Caco-2 (cell line): ENCODE results near the gene PPIE. TPM values are rescaled to one million over a fixed set of nuclear protein-coding genes. Genes with fewer than 3 reads are reported as not detected.

Experiments used
- BruUV-seq: library from RNA; stranded (reverse); fragments of 400-500 nt; replicated peaks from 2 replicates; lab custom pipeline; 2021; lab: Mats Ljungman, UMichigan
- CTCF ChIA-PET: fragments of 300-600 bp; sonication (Branson Sonifier 250); formaldehyde crosslinking; loops from one replicate; lab custom pipeline; 2022; ENCODE audit warnings: antibody characterized with exemption; lab: Charles Lee
- POLR2A ChIA-PET: fragments of 300-600 bp; sonication (Branson Sonifier 250); formaldehyde crosslinking; loops from one replicate; lab custom pipeline; 2022; ENCODE audit warnings: antibody characterized with exemption; lab: Charles Lee
- DNase-seq, 2 experiments: peaks; one replicate each; pipeline versions ENCODE4 v3.0.0 to v3.0.0-alpha.2; 2020 to 2022
- H3K27me3 ChIP-seq: replicated peaks from 2 replicates; pipeline ENCODE4 v1.6.0; 2011; ENCODE audit warnings: low read length; ENCODE audit not compliant: control insufficient read depth, insufficient read depth
- H3K36me3 ChIP-seq: 2 replicates; pipeline ENCODE4 v1.5.1; 2011; ENCODE audit warnings: low read length; ENCODE audit not compliant: control insufficient read depth, insufficient read depth
- H3K4me1 ChIP-seq: fragments of 250-450 bp; sonication (Bioruptor Pico); 2 replicates; pipeline ENCODE4 v1.5.1; 2020; ENCODE audit warnings: mild to moderate bottlenecking
- H3K4me3 ChIP-seq: 2 replicates; pipeline ENCODE4 v1.5.1; 2011; ENCODE audit warnings: low read depth, mild to moderate bottlenecking, control low read depth, low read length
- H3K9me3 ChIP-seq: fragments of 250-450 bp; sonication (Bioruptor Pico); 2 replicates; pipeline ENCODE4 v1.5.1; 2020; ENCODE audit warnings: mild to moderate bottlenecking, moderate library complexity
- H3K27ac Mint-ChIP-seq: one replicate; pipeline ENCODE4 v1.8.0; 2022; ENCODE audit warnings: mixed read lengths; ENCODE audit not compliant: unreplicated experiment
- H3K27me3 Mint-ChIP-seq: one replicate; pipeline ENCODE4 v1.8.0; 2022; ENCODE audit warnings: mixed read lengths; ENCODE audit not compliant: insufficient read depth, unreplicated experiment
- H3K36me3 Mint-ChIP-seq: one replicate; pipeline ENCODE4 v1.8.0; 2022; ENCODE audit warnings: mild to moderate bottlenecking, mixed read lengths; ENCODE audit not compliant: insufficient read depth, unreplicated experiment
- H3K4me1 Mint-ChIP-seq: one replicate; pipeline ENCODE4 v1.8.0; 2022; ENCODE audit warnings: low read depth, mixed read lengths; ENCODE audit not compliant: unreplicated experiment
- H3K4me3 Mint-ChIP-seq: one replicate; pipeline ENCODE4 v1.8.0; 2022; ENCODE audit warnings: mild to moderate bottlenecking, moderate library complexity, mixed read lengths; ENCODE audit not compliant: unreplicated experiment
- H3K9me3 Mint-ChIP-seq: one replicate; pipeline ENCODE4 v1.8.0; 2022; ENCODE audit warnings: mixed read lengths; ENCODE audit not compliant: unreplicated experiment
- intact Hi-C: fragments of 100-400 bp; cut with micrococcal nuclease; formaldehyde crosslinking; loops from one replicate; pipeline ENCODE4 v1.10.0; 2022; ENCODE audit not compliant: unreplicated experiment
- total RNA-seq: library from RNA; stranded (reverse); gene quantifications from 2 replicates; pipeline ENCODE4 v1.2.3, GENCODE V29; 2022
- TF ChIP-seq, protein P1 (sequence below), 2 experiments: fragments of 200-600 bp in 1 of 2; IDR thresholded peaks; 1 replicate in 1 of 2; 2 replicates in 1 of 2; pipeline versions ENCODE4 v1.5.1 to v1.8.0; 2011 to 2022; ENCODE audit warnings: antibody characterized with exemption in 1 of 2, control low read depth in 1 of 2, inconsistent platforms in 1 of 2, low read depth in 1 of 2, low read length in 1 of 2, mild to moderate bottlenecking in 1 of 2, moderate library complexity in 1 of 2; ENCODE audit not compliant: insufficient read depth in 1 of 2, severe bottlenecking in 1 of 2, unreplicated experiment in 1 of 2

The PPIE gene
- total RNA-seq, 1 experiment from 2014 or later: 39.2 TPM

DNA sequence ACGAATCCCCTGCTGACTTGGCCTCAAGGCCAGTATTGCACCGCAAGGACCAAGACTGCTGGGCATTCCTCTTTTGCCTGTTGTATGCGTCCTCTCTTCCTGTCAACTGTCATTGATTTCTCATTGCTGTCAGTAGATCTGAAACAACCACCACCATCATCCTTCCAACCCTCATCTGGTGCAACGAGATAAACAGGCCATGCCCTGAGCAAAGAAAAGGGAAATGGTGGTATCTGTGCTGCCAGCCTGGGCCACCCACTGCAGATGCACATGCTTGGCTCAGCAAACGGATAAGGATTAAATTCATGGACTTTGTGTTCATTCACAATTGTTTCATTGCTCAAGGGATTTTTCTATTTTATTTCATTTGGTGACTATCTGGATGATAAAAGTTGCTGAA lies 18.8 kb downstream of the PPIE start:
- TF ChIP-seq, protein P1, sequence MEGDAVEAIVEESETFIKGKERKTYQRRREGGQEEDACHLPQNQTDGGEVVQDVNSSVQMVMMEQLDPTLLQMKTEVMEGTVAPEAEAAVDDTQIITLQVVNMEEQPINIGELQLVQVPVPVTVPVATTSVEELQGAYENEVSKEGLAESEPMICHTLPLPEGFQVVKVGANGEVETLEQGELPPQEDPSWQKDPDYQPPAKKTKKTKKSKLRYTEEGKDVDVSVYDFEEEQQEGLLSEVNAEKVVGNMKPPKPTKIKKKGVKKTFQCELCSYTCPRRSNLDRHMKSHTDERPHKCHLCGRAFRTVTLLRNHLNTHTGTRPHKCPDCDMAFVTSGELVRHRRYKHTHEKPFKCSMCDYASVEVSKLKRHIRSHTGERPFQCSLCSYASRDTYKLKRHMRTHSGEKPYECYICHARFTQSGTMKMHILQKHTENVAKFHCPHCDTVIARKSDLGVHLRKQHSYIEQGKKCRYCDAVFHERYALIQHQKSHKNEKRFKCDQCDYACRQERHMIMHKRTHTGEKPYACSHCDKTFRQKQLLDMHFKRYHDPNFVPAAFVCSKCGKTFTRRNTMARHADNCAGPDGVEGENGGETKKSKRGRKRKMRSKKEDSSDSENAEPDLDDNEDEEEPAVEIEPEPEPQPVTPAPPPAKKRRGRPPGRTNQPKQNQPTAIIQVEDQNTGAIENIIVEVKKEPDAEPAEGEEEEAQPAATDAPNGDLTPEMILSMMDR (IDR thresholded peaks at IDR 0.05; ENCODE audit: insufficient read depth in 1 of 2, low read depth in 1 of 2, low read length in 1 of 2, severe bottlenecking in 1 of 2, unreplicated experiment in 1 of 2): no peak
- H3K4me1 ChIP-seq: no peaks in the 10 kb centered on the region
- Mint-ChIP-seq H3K27ac (no peak overlapping the region), H3K4me1 (no peaks in the 10 kb centered on the region), H3K9me3 (no peaks in the 10 kb centered on the region), H3K4me3 (no peak overlapping the region), H3K27me3 (no peaks in the 10 kb centered on the region), H3K36me3 (peaks cover 6% of the 10 kb centered on the region)
- POLR2A ChIA-PET: no interaction called here
- CTCF ChIA-PET: no interaction called here
- BruUV-seq: TSS peak; percentile 57
- H3K27me3 ChIP-seq: no peaks in the 10 kb centered on the region
- DNase-seq: no peak
- intact Hi-C loops: no loop called here
- H3K36me3 ChIP-seq: no peaks in the 10 kb centered on the region; the same call in 1 of the 2 replicates
- H3K9me3 ChIP-seq: no peaks in the 10 kb centered on the region
- H3K4me3 ChIP-seq: no peak overlapping the region

DNA sequence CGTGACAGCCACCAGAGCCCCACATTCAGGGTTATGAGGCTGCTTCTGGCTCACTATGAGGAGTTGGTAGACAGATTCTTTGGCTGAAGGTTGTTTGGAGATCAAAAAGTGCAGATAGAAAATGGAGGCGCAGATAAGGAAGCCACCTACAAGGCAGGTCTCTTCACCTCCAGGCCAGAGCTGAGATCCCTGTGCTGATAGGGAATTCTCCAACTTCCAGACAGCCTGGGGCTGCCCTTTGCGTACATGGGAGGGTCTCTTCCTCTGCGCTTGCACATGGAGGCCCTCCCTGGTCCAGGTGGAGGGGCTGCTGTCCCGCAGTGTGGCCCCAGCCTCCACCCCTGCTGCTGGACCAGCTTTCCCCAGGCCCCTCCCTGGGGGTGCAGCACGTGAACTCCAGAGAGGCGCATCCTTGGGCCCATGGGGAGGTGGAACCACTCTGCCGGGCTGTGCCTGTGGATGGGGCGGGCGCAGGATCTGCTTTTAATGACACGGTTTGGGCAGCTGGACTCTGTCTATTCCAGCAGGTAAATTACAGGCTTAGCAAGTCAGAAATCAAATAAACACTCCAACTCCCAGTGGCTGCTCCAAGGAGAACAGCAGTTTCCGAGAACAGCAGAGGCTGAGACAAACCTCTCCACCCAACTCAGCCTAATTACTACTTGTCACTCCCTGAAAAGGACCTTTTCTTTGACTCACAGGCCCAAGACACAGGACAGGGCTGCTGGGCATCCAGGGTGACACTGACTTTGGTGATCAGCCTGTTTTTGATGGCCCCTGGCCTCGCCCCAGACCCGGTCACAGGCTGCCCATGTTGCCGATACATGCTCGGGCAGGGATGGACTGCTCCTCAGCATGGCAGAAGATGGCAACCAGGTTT lies 20.1 kb downstream of the PPIE start:
- TF ChIP-seq, protein P1 (IDR thresholded peaks at IDR 0.05; ENCODE audit: insufficient read depth in 1 of 2, low read depth in 1 of 2, low read length in 1 of 2, severe bottlenecking in 1 of 2, unreplicated experiment in 1 of 2): no peak
- no peak for DNase-seq
- H3K9me3 Mint-ChIP-seq: no peaks in the 10 kb centered on the region
- no peaks in the 10 kb centered on the region for H3K4me1 Mint-ChIP-seq
- H3K27ac Mint-ChIP-seq: no peak overlapping the region
- Histone ChIP-seq H3K9me3 (no peaks in the 10 kb centered on the region), H3K27me3 (no peaks in the 10 kb centered on the region), H3K36me3 (no peaks in the 10 kb centered on the region), H3K4me1 (no peaks in the 10 kb centered on the region), H3K4me3 (no peak overlapping the region)
- intact Hi-C loops: no loop called here
- H3K4me3 Mint-ChIP-seq: no peak overlapping the region
- CTCF ChIA-PET: no interaction called here
- POLR2A ChIA-PET: no interaction called here
- no TSS peak for BruUV-seq
- peaks cover 6% of the 10 kb centered on the region for H3K36me3 Mint-ChIP-seq
- H3K27me3 Mint-ChIP-seq: no peaks in the 10 kb centered on the region

DNA sequence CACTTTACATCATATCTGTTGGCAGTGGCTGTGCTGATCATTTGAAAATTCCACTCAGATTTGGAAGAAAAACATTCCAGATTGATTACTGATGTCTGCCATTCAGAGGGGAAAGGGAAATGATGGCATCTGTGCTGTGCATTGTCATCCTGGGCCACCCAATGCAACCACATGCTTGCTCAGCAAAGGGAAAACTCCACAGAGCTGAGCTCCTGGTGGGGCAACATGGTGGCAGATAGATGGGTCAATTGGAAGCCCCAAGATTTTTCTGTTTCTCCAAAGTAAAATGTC lies 20.7 kb downstream of the PPIE start:
- no peaks in the 10 kb centered on the region for H3K9me3 ChIP-seq
- peaks cover 6% of the 10 kb centered on the region for H3K36me3 Mint-ChIP-seq
- H3K27me3 ChIP-seq: no peaks in the 10 kb centered on the region
- no peak overlapping the region for H3K27ac Mint-ChIP-seq
- H3K4me3 Mint-ChIP-seq: no peak overlapping the region
- TF ChIP-seq, protein P1 (IDR thresholded peaks at IDR 0.05; ENCODE audit: insufficient read depth in 1 of 2, low read depth in 1 of 2, low read length in 1 of 2, severe bottlenecking in 1 of 2, unreplicated experiment in 1 of 2): no peak
- no peak for DNase-seq
- H3K4me3 ChIP-seq: no peak overlapping the region
- H3K27me3 Mint-ChIP-seq: no peaks in the 10 kb centered on the region
- ChIA-PET POLR2A (no interaction called here), CTCF (no interaction called here)
- no peaks in the 10 kb centered on the region for H3K4me1 ChIP-seq
- H3K36me3 ChIP-seq: no peaks in the 10 kb centered on the region
- H3K9me3 Mint-ChIP-seq: no peaks in the 10 kb centered on the region
- intact Hi-C loops: no loop called here
- H3K4me1 Mint-ChIP-seq: no peaks in the 10 kb centered on the region
- no TSS peak for BruUV-seq
